Mucosa of gallbladder (tissue), 1 donor: ENCODE measurements around the gene DDX39B. TPM values are rescaled to one million over a fixed set of nuclear protein-coding genes. Genes with fewer than 3 reads are reported as not detected.
A peak's percentile ranks its signal among the peaks of the same experiment; 100 is the strongest.

Experiments
- DNase-seq: peaks from one replicate; pipeline ENCODE4 v3.0.0-alpha.2; 2020; ENCODE audit warnings: low spot score
- total RNA-seq: library from RNA; stranded (reverse); gene quantifications from one replicate; pipeline ENCODE4 v1.2.1, GENCODE V29; 2021
- donor health status: DM: no; HTN: no; CAD: no.

Gene DDX39B
- total RNA-seq, 1 donor from 2014 or later = 246 TPM

DNA sequence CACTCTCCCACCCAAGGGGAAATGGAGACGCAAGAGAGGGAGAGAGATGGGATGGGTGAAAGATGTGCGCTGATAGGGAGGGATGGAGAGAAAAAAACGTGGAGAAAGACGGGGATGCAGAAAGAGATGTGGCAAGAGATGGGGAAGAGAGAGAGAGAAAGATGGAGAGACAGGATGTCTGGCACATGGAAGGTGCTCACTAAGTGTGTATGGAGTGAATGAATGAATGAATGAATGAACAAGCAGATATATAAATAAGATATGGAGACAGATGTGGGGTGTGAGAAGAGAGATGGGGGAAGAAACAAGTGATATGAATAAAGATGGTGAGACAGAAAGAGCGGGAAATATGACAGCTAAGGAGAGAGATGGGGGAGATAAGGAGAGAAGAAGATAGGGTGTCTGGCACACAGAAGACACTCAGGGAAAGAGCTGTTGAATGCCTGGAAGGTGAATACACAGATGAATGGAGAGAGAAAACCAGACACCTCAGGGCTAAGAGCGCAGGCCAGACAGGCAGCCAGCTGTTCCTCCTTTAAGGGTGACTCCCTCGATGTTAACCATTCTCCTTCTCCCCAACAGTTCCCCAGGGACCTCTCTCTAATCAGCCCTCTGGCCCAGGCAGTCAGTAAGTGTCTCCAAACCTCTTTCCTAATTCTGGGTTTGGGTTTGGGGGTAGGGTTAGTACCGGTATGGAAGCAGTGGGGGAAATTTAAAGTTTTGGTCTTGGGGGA lies 34.3 kb upstream of the DDX39B start:
- no peak for DNase-seq

DNA sequence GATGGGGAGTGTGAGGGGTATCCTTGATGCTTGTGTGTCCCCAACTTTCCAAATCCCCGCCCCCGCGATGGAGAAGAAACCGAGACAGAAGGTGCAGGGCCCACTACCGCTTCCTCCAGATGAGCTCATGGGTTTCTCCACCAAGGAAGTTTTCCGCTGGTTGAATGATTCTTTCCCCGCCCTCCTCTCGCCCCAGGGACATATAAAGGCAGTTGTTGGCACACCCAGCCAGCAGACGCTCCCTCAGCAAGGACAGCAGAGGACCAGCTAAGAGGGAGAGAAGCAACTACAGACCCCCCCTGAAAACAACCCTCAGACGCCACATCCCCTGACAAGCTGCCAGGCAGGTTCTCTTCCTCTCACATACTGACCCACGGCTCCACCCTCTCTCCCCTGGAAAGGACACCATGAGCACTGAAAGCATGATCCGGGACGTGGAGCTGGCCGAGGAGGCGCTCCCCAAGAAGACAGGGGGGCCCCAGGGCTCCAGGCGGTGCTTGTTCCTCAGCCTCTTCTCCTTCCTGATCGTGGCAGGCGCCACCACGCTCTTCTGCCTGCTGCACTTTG lies 33.6 kb upstream of the DDX39B start, which contains the start of gene TNF:
TNF (plus strand) TSS at position 231 of the 567 bp plus-strand sequence; CDS start at position 408, 177 bp downstream.
- DNase-seq = peak; percentile 30

DNA sequence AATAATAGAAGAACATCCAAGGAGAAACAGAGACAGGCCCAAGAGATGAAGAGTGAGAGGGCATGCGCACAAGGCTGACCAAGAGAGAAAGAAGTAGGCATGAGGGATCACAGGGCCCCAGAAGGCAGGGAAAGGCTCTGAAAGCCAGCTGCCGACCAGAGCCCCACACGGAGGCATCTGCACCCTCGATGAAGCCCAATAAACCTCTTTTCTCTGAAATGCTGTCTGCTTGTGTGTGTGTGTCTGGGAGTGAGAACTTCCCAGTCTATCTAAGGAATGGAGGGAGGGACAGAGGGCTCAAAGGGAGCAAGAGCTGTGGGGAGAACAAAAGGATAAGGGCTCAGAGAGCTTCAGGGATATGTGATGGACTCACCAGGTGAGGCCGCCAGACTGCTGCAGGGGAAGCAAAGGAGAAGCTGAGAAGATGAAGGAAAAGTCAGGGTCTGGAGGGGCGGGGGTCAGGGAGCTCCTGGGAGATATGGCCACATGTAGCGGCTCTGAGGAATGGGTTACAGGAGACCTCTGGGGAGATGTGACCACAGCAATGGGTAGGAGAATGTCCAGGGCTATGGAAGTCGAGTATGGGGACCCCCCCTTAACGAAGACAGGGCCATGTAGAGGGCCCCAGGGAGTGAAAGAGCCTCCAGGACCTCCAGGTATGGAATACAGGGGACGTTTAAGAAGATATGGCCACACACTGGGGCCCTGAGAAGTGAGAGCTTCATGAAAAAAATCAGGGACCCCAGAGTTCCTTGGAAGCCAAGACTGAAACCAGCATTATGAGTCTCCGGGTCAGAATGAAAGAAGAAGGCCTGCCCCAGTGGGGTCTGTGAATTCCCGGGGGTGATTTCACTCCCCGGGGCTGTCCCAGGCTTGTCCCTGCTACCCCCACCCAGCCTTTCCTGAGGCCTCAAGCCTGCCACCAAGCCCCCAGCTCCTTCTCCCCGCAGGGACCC lies 32.6 kb upstream of the DDX39B start:
- DNase-seq = no peak

DNA sequence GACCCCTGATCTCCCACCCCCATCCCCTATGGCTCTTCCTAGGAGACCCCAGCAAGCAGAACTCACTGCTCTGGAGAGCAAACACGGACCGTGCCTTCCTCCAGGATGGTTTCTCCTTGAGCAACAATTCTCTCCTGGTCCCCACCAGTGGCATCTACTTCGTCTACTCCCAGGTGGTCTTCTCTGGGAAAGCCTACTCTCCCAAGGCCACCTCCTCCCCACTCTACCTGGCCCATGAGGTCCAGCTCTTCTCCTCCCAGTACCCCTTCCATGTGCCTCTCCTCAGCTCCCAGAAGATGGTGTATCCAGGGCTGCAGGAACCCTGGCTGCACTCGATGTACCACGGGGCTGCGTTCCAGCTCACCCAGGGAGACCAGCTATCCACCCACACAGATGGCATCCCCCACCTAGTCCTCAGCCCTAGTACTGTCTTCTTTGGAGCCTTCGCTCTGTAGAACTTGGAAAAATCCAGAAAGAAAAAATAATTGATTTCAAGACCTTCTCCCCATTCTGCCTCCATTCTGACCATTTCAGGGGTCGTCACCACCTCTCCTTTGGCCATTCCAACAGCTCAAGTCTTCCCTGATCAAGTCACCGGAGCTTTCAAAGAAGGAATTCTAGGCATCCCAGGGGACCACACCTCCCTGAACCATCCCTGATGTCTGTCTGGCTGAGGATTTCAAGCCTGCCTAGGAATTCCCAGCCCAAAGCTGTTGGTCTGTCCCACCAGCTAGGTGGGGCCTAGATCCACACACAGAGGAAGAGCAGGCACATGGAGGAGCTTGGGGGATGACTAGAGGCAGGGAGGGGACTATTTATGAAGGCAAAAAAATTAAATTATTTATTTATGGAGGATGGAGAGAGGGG lies 31.7 kb upstream of the DDX39B start:
- DNase-seq = no peak

DNA sequence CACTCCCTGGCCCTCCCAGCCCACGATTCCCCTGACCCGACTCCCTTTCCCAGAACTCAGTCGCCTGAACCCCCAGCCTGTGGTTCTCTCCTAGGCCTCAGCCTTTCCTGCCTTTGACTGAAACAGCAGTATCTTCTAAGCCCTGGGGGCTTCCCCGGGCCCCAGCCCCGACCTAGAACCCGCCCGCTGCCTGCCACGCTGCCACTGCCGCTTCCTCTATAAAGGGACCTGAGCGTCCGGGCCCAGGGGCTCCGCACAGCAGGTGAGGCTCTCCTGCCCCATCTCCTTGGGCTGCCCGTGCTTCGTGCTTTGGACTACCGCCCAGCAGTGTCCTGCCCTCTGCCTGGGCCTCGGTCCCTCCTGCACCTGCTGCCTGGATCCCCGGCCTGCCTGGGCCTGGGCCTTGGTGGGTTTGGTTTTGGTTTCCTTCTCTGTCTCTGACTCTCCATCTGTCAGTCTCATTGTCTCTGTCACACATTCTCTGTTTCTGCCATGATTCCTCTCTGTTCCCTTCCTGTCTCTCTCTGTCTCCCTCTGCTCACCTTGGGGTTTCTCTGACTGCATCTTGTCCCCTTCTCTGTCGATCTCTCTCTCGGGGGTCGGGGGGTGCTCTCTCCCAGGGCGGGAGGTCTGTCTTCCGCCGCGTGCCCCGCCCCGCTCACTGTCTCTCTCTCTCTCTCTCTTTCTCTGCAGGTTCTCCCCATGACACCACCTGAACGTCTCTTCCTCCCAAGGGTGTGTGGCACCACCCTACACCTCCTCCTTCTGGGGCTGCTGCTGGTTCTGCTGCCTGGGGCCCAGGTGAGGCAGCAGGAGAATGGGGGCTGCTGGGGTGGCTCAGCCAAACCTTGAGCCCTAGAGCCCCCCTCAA lies 30.5 kb upstream of the DDX39B start, which contains the start of gene LTA:
LTA (plus strand) TSS at position 249 of the 871 bp plus-strand sequence; CDS start at position 703, 454 bp downstream.
- no peak for DNase-seq

DNA sequence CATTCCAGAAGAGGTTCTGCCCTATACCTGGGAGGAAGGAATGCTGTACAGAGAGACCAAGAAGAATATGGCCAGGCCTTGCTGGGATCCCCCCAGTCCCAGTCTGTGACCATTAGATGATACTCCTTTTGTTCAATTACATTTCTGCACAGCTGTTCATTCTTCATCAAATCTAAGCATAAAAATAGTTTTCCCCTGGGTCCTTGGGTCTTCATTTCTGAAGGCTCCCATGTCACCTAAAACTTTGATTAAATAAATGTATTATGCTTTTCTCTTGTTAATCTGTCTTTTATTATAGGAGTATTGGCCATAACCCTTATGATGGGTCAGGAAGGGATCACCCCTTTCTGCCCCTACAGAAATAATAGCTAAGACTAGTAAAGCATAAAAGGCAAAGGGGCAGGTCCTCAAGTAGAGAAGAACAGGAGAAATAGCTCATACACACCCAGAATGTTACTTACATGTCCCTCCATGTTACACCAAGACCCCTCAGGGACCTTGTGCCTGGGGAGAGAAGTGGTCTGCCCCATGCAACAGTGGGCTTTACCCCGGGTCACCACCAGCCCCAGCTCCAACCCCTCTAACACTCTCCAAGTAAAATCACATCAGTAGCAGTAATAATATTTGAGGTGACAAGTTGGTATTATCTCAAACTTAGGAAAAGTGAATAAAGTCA lies 28.2 kb upstream of the DDX39B start:
- DNase-seq = no peak

DNA sequence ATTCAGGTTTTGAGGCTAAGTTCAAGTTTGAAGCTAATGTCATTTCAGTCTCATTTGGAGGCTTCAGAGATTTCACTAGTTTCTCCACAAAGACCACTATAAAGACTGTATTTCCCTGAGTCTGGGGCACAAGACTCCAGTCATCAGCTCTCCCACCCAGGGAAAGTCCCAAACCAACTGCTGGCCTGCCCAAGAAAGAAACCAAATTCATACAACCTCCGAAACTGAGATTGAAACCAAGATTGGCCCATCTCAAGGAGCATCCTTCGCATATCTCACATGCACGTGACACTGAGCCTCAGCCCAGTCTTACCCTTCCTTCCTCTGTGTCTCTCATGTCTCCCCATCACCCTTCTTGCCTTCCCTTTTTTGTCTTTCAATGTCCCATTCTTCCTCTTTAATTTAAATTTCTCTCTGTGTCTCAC lies 26.7 kb upstream of the DDX39B start:
- no peak for DNase-seq

DNA sequence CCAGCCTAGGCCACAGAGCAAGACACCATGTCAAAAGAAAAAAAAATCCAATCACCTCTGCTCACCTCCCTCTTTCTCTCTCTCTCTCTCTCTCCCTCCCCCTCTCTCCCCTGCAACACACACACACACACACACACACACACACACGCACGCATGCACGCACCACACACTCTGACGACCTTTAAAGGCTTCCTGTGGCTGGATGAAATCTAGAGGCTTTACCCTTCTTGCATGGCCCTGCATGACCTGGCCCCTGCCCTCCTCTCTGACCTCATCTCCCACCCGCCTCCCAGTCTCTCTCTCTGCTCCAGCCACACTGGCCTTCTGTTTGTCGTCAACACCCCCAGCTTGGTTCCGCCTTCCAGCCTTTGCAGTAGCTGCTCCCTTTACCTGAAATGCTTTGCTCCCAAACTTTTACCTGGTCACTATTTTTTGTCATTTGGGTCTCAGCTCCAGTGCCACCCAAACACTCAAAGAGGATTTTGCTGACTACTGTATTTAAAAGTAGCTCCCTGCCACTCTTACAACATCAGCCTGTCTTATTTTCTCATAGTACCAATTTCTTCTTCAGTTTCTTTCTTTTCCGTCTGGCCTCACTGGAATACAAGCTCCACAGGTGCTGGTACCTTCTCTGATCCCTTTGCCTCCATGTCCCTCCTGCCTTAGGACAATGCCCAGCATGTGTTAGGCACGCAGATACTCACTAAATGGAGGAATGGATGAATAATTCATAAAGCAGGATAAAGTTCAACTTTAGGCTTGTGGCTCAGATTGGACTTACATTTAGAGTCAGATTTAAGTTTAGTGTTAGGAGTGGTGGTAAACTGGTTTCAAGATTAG lies 25.9 kb upstream of the DDX39B start:
- DNase-seq = no peak

DNA sequence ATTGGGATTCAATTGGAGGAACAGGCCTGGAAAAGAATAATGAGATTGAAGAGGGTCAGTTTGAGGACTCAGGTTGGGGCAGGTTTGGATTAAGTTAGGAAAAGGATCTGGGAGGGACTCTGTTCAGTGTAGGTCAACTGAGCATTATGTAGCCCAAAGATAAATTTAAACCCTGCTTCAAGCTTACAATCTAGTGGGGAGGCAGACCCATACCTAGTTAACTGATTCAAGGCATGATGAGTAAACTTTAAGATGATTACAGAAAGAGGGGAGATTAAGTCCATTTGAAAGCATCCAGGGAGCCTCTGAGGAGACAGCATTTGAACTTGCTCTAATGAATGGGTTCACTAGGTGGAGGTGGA lies 18.9 kb upstream of the DDX39B start:
- DNase-seq = no peak

DNA sequence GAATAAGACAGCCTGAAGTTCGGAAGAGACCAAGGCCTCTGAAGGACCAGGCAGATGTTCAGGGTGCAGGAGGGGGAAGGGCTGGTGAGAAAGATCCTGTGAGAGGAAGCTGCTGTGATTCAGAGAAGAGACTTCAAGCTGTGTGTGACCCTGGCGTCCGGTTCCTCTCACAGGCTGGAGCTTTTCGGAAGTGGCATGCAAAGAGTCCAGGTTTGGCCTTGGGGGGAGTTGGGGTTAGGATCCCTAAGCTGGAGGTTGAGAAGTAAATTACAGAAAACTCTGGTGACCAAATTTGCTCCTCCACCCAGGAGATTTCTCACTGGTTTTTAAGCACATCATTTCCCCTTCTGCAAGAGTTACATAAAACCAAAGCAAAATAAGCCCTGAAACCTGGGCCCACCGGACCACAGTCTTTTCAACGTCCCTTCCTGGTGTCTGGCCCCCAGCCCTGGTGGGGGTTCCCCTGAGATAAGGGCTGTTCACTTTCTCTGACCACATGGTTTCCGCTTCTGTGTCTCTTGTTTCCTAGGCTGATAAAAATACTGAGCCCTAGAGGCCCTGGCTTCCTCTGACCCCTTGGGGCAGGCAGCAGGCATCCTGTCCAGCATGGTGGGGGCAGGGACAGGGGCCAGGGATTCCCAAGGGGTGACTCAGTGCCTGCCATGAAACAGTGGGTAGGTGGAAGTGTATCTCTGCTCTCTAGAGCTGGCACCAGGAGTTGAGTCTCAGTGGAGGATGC lies 18.3 kb upstream of the DDX39B start:
- DNase-seq = peak; percentile 37

DNA sequence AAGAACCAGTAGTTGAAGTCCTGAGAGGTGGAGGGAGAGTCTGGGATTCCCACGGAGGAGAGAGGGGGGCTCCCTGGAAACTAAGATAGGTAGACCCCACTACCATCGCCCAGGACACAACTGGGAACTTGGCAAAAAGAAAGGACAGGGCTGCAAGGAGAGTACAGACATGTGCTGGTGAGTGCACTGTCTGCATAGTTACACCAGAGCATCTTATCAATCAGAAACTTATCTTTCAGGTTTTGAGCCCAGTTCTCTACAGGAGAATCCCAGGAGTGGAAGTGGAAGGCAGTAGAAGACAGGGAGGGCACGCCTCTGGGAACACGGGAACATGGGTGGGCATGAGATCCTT lies 17.8 kb upstream of the DDX39B start:
- no peak for DNase-seq

DNA sequence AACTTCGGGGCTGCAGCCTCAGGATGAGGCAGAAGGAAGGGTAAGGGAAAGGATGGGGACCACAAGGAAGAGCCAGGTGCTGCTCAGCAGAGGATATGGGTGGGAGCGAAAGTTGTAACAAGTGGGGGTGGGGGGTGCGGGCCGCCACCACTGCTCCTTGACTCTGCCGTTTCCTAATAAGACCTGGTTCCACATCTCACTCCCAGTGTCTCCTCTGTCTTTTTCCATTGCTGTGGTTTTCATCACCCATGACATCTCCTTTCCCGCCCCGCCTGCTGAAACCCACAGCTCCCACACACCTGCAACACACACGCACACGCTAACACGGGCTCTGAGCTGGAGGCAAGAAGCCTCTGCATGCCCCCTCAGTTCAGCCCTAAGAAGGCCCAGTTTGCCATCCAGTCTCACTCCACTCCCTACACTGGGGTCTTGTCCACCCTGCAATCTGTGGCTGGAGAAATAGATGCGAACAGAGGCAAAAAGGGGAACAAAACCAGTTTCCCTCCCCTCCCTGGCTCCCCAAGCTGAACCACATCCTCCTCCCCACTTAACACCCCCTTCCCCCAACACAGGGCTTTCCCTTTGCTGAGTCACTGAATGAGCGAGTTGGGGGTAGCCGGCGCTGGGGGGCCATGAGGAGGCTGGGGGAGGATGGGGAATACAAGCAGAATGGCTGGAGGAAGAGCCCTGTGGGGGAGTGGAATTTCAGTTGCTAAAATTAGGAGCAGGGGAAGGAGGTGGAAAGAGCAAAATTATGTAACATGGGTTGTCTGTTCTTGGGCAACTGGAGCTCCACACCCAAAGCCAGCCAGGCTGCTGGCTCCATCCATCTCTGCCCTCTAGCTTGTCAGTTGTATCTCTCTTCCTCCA lies 17.1 kb upstream of the DDX39B start:
- no peak for DNase-seq

DNA sequence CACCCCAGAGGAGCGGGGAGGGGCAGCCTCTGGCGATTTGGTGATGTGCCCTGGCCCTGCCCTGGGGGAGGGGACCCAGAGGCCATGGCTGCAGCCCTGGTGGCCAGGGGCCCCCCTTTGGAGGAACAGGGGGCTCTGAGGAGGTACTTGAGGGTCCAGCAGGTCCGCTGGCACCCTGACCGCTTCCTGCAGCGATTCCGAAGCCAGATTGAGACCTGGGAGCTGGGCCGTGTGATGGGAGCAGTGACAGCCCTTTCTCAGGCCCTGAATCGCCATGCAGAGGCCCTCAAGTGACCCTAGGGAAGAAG lies 16.5 kb upstream of the DDX39B start:
- no peak for DNase-seq

DNA sequence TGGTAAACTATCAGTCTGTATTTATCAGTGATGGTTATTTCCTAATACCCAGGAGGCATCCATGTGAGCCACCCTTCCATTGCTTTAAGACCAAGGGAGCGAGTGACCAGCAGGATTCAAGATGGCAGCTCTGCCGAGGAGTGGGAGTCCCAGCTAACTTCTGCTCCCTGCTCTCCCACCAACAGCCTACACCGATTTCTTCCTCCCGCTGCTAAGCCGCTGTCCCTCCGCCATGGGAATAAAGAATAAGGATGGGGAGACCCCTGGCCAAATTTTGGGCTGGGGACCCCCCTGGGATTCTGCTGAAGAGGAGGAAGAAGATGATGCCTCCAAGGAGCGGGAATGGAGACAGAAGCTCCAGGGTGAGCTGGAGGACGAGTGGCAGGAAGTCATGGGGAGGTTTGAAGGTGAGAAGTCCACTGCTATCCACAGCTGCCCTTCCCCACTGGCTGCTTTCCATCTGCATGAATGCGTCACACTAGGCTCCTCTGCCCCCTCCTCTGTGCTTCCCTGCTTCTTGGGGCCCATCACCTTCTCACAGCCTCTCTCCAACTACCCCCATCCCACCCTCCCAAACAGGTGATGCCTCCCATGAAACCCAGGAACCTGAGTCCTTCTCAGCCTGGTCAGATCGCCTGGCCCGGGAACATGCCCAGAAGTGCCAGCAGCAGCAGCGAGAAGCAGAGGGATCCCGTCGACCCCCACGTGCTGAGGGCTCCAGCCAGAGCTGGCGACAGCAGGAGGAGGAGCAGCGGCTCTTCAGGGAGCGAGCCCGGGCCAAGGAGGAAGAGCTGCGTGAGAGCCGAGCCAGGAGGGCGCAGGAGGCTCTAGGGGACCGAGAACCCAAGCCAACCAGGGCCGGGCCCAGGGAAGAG lies 15.9 kb upstream of the DDX39B start:
- DNase-seq = no peak

DNA sequence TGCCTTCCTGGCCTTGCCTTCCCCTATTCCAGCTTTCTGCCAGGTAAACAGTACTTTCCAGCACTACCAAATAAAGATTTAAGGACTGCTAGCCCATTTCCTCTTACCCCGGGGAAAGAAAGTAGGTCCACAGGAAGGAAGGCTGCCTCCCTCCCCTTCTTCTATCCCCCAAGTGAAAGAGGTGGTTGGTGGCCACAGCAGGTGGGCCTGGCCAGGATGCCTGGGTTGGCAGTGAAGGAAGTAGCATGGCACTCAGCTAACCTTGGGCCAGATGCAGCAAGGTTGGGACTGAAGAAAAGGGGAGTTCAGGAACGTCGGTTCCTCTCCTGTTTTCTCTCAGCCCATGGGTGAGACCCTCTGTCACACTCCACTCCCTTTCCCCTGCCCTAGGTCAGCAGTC lies 14.5 kb upstream of the DDX39B start:
- DNase-seq = no peak

DNA sequence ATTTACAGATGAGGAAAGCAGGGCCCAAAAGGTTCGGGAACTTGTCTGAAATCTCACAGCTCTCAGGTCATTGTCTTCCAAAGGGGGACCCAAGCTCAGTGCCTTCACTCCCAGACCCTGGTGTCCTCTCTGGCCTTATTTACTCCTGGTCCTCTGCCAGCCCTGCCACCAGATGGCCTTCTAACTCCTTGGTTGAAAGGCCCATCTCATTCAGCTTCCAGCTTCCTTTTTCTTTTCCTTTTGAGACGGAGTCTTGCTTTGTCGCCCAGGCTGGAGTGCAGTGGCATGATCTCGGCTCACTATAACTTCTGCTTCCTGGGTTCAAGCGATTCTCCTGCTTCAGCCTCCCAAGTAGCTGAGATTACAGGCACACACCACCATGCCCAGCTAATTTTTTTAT lies 9.6 kb upstream of the DDX39B start:
- DNase-seq = peak; percentile 52

DNA sequence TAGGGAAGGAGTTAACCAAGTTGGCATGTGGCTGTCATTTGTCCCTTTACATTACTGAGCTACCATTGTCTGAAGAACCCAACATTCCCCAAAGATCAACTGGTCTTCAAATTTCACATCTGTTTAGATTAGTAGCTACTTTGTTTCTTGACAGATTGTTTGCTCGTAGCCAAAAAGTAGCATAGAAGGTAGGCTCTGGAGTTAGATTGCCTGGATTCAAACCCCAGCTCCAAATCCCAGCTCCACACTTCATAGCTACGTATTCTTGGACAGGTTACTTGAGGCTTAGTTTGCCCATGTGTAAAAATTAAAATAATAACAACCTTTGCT lies 6.7 kb upstream of the DDX39B start:
- DNase-seq = no peak
